SK-N-SH treated with all-trans-retinoic acid at 6 μM for 48 hours (cell line): Measurements from ENCODE around the gene MARCHF6.
"Not testable (repeated sequence)": the region's sequence is repeated elsewhere in the genome, so short reads cannot be mapped to it uniquely, and the experiment has no call there.

Experiments used
- ATAC-seq: fragments of 200-7000 bp; cut with Tn5 transposase; 3 replicates; pipeline ENCODE4 v1.9.1; 2020; ENCODE audit warnings: mild to moderate bottlenecking, moderate library complexity
- ARNTL ChIP-seq: fragments of 450-650 bp; formaldehyde crosslinking; IDR thresholded peaks from 2 replicates; pipeline ENCODE4 v1.5.0; 2020; ENCODE audit warnings: low read depth, mild to moderate bottlenecking, moderate library complexity, borderline replicate concordance
- BACH2 ChIP-seq: fragments of 250-450 bp; sonication (Bioruptor Pico); IDR thresholded peaks from 2 replicates; pipeline ENCODE4 v1.9.0; 2021; ENCODE audit warnings: mild to moderate bottlenecking, borderline replicate concordance
- CREB5 ChIP-seq: fragments of 250-450 bp; sonication (Bioruptor Pico); IDR thresholded peaks from 2 replicates; pipeline ENCODE4 v1.5.1; 2020; ENCODE audit warnings: low read depth, mild to moderate bottlenecking, moderate library complexity
- CSDC2 ChIP-seq: fragments of 250-450 bp; sonication (Bioruptor Pico); IDR thresholded peaks from 2 replicates; pipeline ENCODE4 v1.5.0; 2020; ENCODE audit warnings: mild to moderate bottlenecking, moderate library complexity
- CSRNP3 ChIP-seq: fragments of 250-450 bp; sonication (Bioruptor Pico); IDR thresholded peaks from 2 replicates; pipeline ENCODE4 v1.5.1; 2021; ENCODE audit warnings: mild to moderate bottlenecking, moderate library complexity
- ESRRG ChIP-seq: fragments of 250-450 bp; sonication (Bioruptor Pico); IDR thresholded peaks from 2 replicates; pipeline ENCODE4 v1.6.1; 2021; ENCODE audit warnings: mild to moderate bottlenecking
- GLIS3 ChIP-seq: fragments of 250-450 bp; sonication (Bioruptor Pico); IDR thresholded peaks from 2 replicates; pipeline ENCODE4 v1.5.0; 2020; ENCODE audit warnings: mild to moderate bottlenecking, moderate library complexity
- OSR1 ChIP-seq: fragments of 250-450 bp; sonication (Bioruptor Pico); IDR thresholded peaks from 2 replicates; pipeline ENCODE4 v1.8.0; 2022; ENCODE audit warnings: moderate library complexity, mild to moderate bottlenecking, inconsistent platforms
- POU6F1 ChIP-seq: fragments of 250-450 bp; sonication (Bioruptor Pico); IDR thresholded peaks from 2 replicates; pipeline ENCODE4 v1.8.0; 2021; ENCODE audit warnings: low read depth, mild to moderate bottlenecking, moderate library complexity, borderline replicate concordance
- PPARA ChIP-seq: fragments of 250-450 bp; sonication (Bioruptor Pico); IDR thresholded peaks from 2 replicates; pipeline ENCODE4 v1.5.0; 2020; ENCODE audit warnings: mild to moderate bottlenecking, borderline replicate concordance
- RARB ChIP-seq: fragments of 250-450 bp; sonication (Bioruptor Pico); IDR thresholded peaks from 2 replicates; pipeline ENCODE4 v1.8.0; 2021; ENCODE audit warnings: mild to moderate bottlenecking, moderate library complexity
- SNAI2 ChIP-seq: fragments of 250-450 bp; sonication (Bioruptor Pico); IDR thresholded peaks from 2 replicates; pipeline ENCODE4 v1.5.0; 2020; ENCODE audit warnings: mild to moderate bottlenecking, moderate library complexity
- TCF4 ChIP-seq: fragments of 250-450 bp; sonication (Bioruptor Pico); IDR thresholded peaks from 2 replicates; pipeline ENCODE4 v1.8.0; 2021; ENCODE audit warnings: mild to moderate bottlenecking, moderate library complexity, borderline replicate concordance
- ZC3H10 ChIP-seq: fragments of 250-450 bp; sonication (Bioruptor Pico); IDR thresholded peaks from 2 replicates; pipeline ENCODE4 v1.5.1; 2021; ENCODE audit warnings: mild to moderate bottlenecking, moderate library complexity
- ZFP3 ChIP-seq: fragments of 250-450 bp; sonication (Bioruptor Pico); IDR thresholded peaks from 2 replicates; pipeline ENCODE4 v1.5.0; 2020; ENCODE audit warnings: mild to moderate bottlenecking, moderate library complexity
- ZFP30 ChIP-seq: fragments of 450-650 bp; formaldehyde crosslinking; IDR thresholded peaks from 2 replicates; pipeline ENCODE4 v1.5.0; 2022; ENCODE audit warnings: mild to moderate bottlenecking, moderate library complexity
- ZNF565 ChIP-seq: fragments of 450-650 bp; formaldehyde crosslinking; conservative IDR thresholded peaks from 2 replicates; pipeline ENCODE4 v1.5.0; 2020; ENCODE audit warnings: low read depth, mild to moderate bottlenecking, moderate library complexity
- ZNF8 ChIP-seq: fragments of 450-650 bp; formaldehyde crosslinking; IDR thresholded peaks from 2 replicates; pipeline ENCODE4 v1.5.0; 2020; ENCODE audit warnings: mild to moderate bottlenecking, moderate library complexity
- TF ChIP-seq, protein P1 (sequence below): fragments of 250-450 bp; sonication (Bioruptor Pico); IDR thresholded peaks from 2 replicates; pipeline ENCODE4 v1.8.0; 2020; ENCODE audit warnings: mild to moderate bottlenecking, moderate library complexity, borderline replicate concordance
- TF ChIP-seq, protein P2 (sequence below): fragments of 250-450 bp; sonication (Bioruptor Pico); IDR thresholded peaks from 2 replicates; pipeline ENCODE4 v1.5.0; 2020; ENCODE audit warnings: mild to moderate bottlenecking, moderate library complexity

Gene MARCHF6

DNA sequence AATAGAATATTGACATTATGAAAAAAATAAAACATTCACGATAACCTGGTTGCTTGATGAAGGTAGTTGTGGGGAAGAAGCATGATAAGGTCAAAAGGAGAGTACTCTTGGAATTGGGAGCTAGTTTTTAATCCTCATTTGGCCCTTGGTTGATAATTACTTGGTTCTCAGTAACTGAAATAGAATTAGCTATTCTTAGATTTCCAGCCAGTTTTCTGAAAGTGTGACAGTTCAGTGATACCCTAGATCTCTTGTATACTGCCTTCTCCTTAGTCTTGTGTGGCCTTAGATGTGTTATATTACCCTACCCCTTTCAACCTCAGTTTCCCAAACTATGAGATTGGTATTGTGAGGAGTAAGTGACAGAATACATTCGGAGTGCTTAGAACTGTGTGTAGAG lies 17.4 kb downstream of the MARCHF6 start (continued):
- no peak for TF ChIP-seq POU6F1 (CRISPR knock-in tag)
- TF ChIP-seq, all 23 proteins: peak for 0

DNA sequence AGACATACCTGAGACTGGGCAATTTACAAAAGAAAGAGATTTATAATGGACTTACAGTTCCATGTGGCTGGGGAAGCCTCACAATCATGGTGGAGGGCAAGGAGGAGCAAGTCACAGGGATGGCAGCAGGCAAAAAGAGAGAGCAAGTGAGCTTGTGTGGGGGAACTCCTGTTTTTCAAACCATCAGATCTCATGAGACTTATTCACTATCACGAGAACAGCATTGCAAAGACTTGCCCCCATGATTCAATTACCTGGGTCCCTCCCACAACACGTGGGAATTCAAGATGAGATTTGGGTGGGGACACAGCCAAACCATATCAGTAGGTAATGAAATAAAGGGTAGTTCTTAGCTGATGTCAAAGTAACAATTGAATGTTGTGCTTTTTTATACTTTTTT lies 17.9 kb downstream of the MARCHF6 start:
- ATAC-seq: not testable (repeated sequence)

DNA sequence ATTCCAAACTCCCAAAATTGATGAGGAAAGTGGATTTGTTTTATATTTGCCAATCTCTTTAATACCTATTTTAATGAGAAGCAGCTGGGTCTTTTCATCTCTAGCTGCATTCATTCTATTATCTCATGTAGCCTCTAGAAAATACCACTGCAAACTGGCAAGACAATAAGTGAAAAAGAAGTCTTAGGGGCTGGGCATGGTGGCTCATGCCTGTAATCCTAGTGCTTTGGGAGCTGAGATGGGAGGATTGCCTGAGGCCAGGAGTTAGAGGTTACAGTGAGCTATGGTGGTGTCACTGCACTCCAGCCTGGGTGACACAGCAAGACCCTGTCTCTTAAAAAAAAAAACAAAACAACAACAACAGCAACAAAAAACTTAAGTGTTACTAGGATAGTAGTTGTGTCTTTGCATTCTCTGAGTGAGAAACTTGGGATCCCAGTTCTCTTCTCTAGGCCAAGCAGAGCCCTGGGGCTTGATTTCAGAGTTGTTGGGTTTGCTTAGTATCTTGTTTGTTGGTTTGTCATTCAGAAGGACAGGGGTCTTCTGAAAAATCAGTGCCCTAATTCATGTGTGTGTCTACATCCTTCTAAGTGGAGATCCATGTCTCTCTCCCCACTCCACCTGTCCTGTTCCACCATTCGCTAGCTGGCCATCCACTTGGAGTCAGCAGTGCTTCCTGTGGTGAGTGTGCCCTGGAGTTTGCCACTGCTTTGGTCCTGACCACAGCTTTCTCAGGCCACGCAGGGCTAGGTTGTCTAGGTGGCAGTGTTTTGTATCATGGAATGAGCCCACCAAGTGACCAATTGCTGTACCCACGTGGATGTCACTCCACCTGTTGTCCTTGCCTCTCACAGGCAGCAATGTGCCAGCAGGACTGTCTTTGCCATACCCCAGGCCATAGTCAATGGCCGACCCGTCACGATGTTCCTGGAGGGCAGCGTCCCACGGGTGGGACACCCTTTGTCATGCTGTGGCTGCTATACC lies 19.5 kb downstream of the MARCHF6 start:
- no peak for TF ChIP-seq GLIS3 (CRISPR knock-in tag)
- TF ChIP-seq, protein P1, sequence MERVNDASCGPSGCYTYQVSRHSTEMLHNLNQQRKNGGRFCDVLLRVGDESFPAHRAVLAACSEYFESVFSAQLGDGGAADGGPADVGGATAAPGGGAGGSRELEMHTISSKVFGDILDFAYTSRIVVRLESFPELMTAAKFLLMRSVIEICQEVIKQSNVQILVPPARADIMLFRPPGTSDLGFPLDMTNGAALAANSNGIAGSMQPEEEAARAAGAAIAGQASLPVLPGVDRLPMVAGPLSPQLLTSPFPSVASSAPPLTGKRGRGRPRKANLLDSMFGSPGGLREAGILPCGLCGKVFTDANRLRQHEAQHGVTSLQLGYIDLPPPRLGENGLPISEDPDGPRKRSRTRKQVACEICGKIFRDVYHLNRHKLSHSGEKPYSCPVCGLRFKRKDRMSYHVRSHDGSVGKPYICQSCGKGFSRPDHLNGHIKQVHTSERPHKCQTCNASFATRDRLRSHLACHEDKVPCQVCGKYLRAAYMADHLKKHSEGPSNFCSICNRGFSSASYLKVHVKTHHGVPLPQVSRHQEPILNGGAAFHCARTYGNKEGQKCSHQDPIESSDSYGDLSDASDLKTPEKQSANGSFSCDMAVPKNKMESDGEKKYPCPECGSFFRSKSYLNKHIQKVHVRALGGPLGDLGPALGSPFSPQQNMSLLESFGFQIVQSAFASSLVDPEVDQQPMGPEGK (CRISPR knock-in tag): no peak
- TF ChIP-seq ZFP30 (CRISPR knock-in tag): no peak
- TF ChIP-seq CSDC2 (CRISPR knock-in tag): no peak
- no peak for TF ChIP-seq ARNTL (CRISPR knock-in tag)
- no peak for TF ChIP-seq SNAI2 (CRISPR knock-in tag)
- no peak for TF ChIP-seq OSR1 (CRISPR knock-in tag)
- no peak for TF ChIP-seq POU6F1 (CRISPR knock-in tag)
- no peak for TF ChIP-seq ZC3H10 (CRISPR knock-in tag)
- no peak for TF ChIP-seq ZNF565 (CRISPR knock-in tag)
- TF ChIP-seq TCF4 (CRISPR knock-in tag): no peak
- no peak for TF ChIP-seq ESRRG (CRISPR knock-in tag)
- TF ChIP-seq CSRNP3 (CRISPR knock-in tag): no peak
- no peak for TF ChIP-seq CREB5
- TF ChIP-seq, protein P2, sequence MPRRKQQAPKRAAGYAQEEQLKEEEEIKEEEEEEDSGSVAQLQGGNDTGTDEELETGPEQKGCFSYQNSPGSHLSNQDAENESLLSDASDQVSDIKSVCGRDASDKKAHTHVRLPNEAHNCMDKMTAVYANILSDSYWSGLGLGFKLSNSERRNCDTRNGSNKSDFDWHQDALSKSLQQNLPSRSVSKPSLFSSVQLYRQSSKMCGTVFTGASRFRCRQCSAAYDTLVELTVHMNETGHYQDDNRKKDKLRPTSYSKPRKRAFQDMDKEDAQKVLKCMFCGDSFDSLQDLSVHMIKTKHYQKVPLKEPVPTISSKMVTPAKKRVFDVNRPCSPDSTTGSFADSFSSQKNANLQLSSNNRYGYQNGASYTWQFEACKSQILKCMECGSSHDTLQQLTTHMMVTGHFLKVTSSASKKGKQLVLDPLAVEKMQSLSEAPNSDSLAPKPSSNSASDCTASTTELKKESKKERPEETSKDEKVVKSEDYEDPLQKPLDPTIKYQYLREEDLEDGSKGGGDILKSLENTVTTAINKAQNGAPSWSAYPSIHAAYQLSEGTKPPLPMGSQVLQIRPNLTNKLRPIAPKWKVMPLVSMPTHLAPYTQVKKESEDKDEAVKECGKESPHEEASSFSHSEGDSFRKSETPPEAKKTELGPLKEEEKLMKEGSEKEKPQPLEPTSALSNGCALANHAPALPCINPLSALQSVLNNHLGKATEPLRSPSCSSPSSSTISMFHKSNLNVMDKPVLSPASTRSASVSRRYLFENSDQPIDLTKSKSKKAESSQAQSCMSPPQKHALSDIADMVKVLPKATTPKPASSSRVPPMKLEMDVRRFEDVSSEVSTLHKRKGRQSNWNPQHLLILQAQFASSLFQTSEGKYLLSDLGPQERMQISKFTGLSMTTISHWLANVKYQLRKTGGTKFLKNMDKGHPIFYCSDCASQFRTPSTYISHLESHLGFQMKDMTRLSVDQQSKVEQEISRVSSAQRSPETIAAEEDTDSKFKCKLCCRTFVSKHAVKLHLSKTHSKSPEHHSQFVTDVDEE: no peak
- TF ChIP-seq PPARA (CRISPR knock-in tag): no peak
- TF ChIP-seq RARB (CRISPR knock-in tag): no peak
- TF ChIP-seq ZNF8 (CRISPR knock-in tag): no peak
- no peak for TF ChIP-seq ZFP3 (CRISPR knock-in tag)
- TF ChIP-seq BACH2 (CRISPR knock-in tag): no peak
- ATAC-seq: no peak; the same call in 2 of the 3 replicates
